ENCODE results near the gene CAPN5. TPM values are rescaled to one million over a fixed set of nuclear protein-coding genes. Genes with fewer than 3 reads are reported as not detected.
"Not testable (repeated sequence)": the region's sequence is repeated elsewhere in the genome, so short reads cannot be mapped to it uniquely, and the experiment has no call there.

CAPN5 gene
- total RNA-seq, 1 donor from 2014 or later, result 29.7 TPM

GRCh38 chr11:77057938-77058474 is 8.8 kb upstream of the CAPN5 start:
- no peak overlapping the region for H3K4me3 Mint-ChIP-seq (ENCODE audit: unreplicated experiment)
- no peak overlapping the region for H3K27ac Mint-ChIP-seq (ENCODE audit: unreplicated experiment)
- no peak for DNase-seq (ENCODE audit: low spot score)
- no peaks in the 10 kb centered on the region for H3K9me3 Mint-ChIP-seq (ENCODE audit: unreplicated experiment)
- peaks cover 7% of the 10 kb centered on the region for H3K27me3 Mint-ChIP-seq (ENCODE audit: unreplicated experiment)
- no peak for TF ChIP-seq CTCF (IDR thresholded peaks at IDR 0.05; ENCODE audit: unreplicated experiment)
- H3K4me1 Mint-ChIP-seq (ENCODE audit: unreplicated experiment), result no peaks in the 10 kb centered on the region
- no peaks in the 10 kb centered on the region for H3K36me3 Mint-ChIP-seq (ENCODE audit: low read depth, unreplicated experiment)

- no peak for TF ChIP-seq CTCF (IDR thresholded peaks at IDR 0.05; ENCODE audit: unreplicated experiment)
- Mint-ChIP-seq H3K27me3 (ENCODE audit: unreplicated experiment) (peaks cover 7% of the 10 kb centered on the region), H3K4me3 (ENCODE audit: unreplicated experiment) (no peak overlapping the region), H3K9me3 (ENCODE audit: unreplicated experiment) (no peaks in the 10 kb centered on the region), H3K27ac (ENCODE audit: unreplicated experiment) (no peak overlapping the region), H3K4me1 (ENCODE audit: unreplicated experiment) (no peaks in the 10 kb centered on the region), H3K36me3 (ENCODE audit: low read depth, unreplicated experiment) (no peaks in the 10 kb centered on the region)
- no peak for DNase-seq (ENCODE audit: low spot score)
These were observed 7.9 kb upstream of the CAPN5 start for GRCh38 chr11:77058900-77059299.

GRCh38 chr11:77059806-77060205 is 7.0 kb upstream of the CAPN5 start:
- Mint-ChIP-seq H3K36me3 (ENCODE audit: low read depth, unreplicated experiment) (no peaks in the 10 kb centered on the region), H3K4me3 (ENCODE audit: unreplicated experiment) (no peak overlapping the region), H3K27me3 (ENCODE audit: unreplicated experiment) (peaks cover 7% of the 10 kb centered on the region), H3K27ac (ENCODE audit: unreplicated experiment) (no peak overlapping the region), H3K4me1 (ENCODE audit: unreplicated experiment) (no peaks in the 10 kb centered on the region), H3K9me3 (ENCODE audit: unreplicated experiment) (no peaks in the 10 kb centered on the region)
- TF ChIP-seq CTCF (IDR thresholded peaks at IDR 0.05; ENCODE audit: unreplicated experiment), result no peak
- no peak for DNase-seq (ENCODE audit: low spot score)

GRCh38 chr11:77060234-77060633 is 6.5 kb upstream of the CAPN5 start:
- no peaks in the 10 kb centered on the region for H3K4me1 Mint-ChIP-seq (ENCODE audit: unreplicated experiment)
- no peaks in the 10 kb centered on the region for H3K36me3 Mint-ChIP-seq (ENCODE audit: low read depth, unreplicated experiment)
- TF ChIP-seq CTCF (IDR thresholded peaks at IDR 0.05; ENCODE audit: unreplicated experiment), result no peak
- no peak for DNase-seq (ENCODE audit: low spot score)
- no peak overlapping the region for H3K4me3 Mint-ChIP-seq (ENCODE audit: unreplicated experiment)
- no peaks in the 10 kb centered on the region for H3K9me3 Mint-ChIP-seq (ENCODE audit: unreplicated experiment)
- H3K27me3 Mint-ChIP-seq (ENCODE audit: unreplicated experiment), result peaks cover 8% of the 10 kb centered on the region
- no peak overlapping the region for H3K27ac Mint-ChIP-seq (ENCODE audit: unreplicated experiment)

GRCh38 chr11:77061258-77061657 is 5.5 kb upstream of the CAPN5 start:
- H3K4me1 Mint-ChIP-seq (ENCODE audit: unreplicated experiment); DNase-seq (ENCODE audit: low spot score); H3K27me3 Mint-ChIP-seq (ENCODE audit: unreplicated experiment); H3K27ac Mint-ChIP-seq (ENCODE audit: unreplicated experiment); H3K9me3 Mint-ChIP-seq (ENCODE audit: unreplicated experiment); H3K4me3 Mint-ChIP-seq (ENCODE audit: unreplicated experiment); H3K36me3 Mint-ChIP-seq (ENCODE audit: low read depth, unreplicated experiment): not testable (repeated sequence)
